Urothelium cell line (cell line): Measurements from ENCODE around the gene PSMD14.
"Not testable (repeated sequence)": the region's sequence is repeated elsewhere in the genome, so short reads cannot be mapped to it uniquely, and the experiment has no call there.

Source experiments
- DNase-seq: peaks from one replicate; pipeline ENCODE4 v3.0.0; 2011; ENCODE audit warnings: low spot score, mixed read lengths
- FAIRE-seq: peaks from 2 replicates; lab custom pipeline; 2011; peaks lifted over from hg19 to GRCh38; lab: Jason Lieb, UNC

PSMD14 gene

GRCh38 chr2:161332371-161332967 lies 24.2 kb downstream of the PSMD14 start:
- DNase-seq (no peak), FAIRE-seq (no peak)

GRCh38 chr2:161335626-161336025 lies 27.4 kb downstream of the PSMD14 start:
- no peak for FAIRE-seq

GRCh38 chr2:161337247-161337646 lies 29.0 kb downstream of the PSMD14 start:
- FAIRE-seq = no peak
- no peak for DNase-seq

More at GRCh38 chr2:161335626-161336025, 27.4 kb downstream of the PSMD14 start:
- DNase-seq = no peak

- DNase-seq, FAIRE-seq: not testable (repeated sequence)
Measured at GRCh38 chr2:161339532-161339931, 31.3 kb downstream of the PSMD14 start.

GRCh38 chr2:161340930-161341413 lies 32.7 kb downstream of the PSMD14 start:
- FAIRE-seq, DNase-seq: not testable (repeated sequence)

GRCh38 chr2:161343235-161343634 lies 35.0 kb downstream of the PSMD14 start:
- FAIRE-seq (no peak), DNase-seq (no peak)

- FAIRE-seq (no peak), DNase-seq (no peak)
Measured at GRCh38 chr2:161344692-161345091, 36.5 kb downstream of the PSMD14 start.

GRCh38 chr2:161351678-161352077 lies 43.5 kb downstream of the PSMD14 start:
- DNase-seq = no peak
- no peak for FAIRE-seq

- DNase-seq (no peak), FAIRE-seq (no peak)
Measured at GRCh38 chr2:161352719-161353118, 44.5 kb downstream of the PSMD14 start.

- DNase-seq = no peak
- FAIRE-seq = no peak
Measured at GRCh38 chr2:161353543-161353942, 45.3 kb downstream of the PSMD14 start.

- no peak for FAIRE-seq
Measured at GRCh38 chr2:161354106-161354505, 45.9 kb downstream of the PSMD14 start.

GRCh38 chr2:161355106-161355505 lies 46.9 kb downstream of the PSMD14 start:
- DNase-seq (no peak), FAIRE-seq (no peak)

More at GRCh38 chr2:161354106-161354505, 45.9 kb downstream of the PSMD14 start:
- no peak for DNase-seq

- FAIRE-seq = no peak
Measured at GRCh38 chr2:161355983-161356382, 47.8 kb downstream of the PSMD14 start.

GRCh38 chr2:161357097-161357496 lies 48.9 kb downstream of the PSMD14 start:
- no peak for DNase-seq
- no peak for FAIRE-seq

More at GRCh38 chr2:161355983-161356382, 47.8 kb downstream of the PSMD14 start:
- no peak for DNase-seq

GRCh38 chr2:161358838-161359237 lies 50.6 kb downstream of the PSMD14 start:
- FAIRE-seq (no peak), DNase-seq (no peak)

- not testable (repeated sequence) for FAIRE-seq, DNase-seq
Measured at GRCh38 chr2:161360095-161360654, 52.0 kb downstream of the PSMD14 start.

- FAIRE-seq (no peak), DNase-seq (no peak)
Measured at GRCh38 chr2:161362568-161363166, 54.4 kb downstream of the PSMD14 start.

GRCh38 chr2:161367675-161368074 lies 59.5 kb downstream of the PSMD14 start:
- FAIRE-seq (no peak), DNase-seq (no peak)

- DNase-seq (no peak), FAIRE-seq (no peak)
Measured at GRCh38 chr2:161369311-161369710, 61.1 kb downstream of the PSMD14 start.

GRCh38 chr2:161370981-161371380 lies 62.8 kb downstream of the PSMD14 start:
- DNase-seq (no peak), FAIRE-seq (no peak)

GRCh38 chr2:161371869-161372268 lies 63.6 kb downstream of the PSMD14 start:
- no peak for DNase-seq
- no peak for FAIRE-seq

- DNase-seq (no peak), FAIRE-seq (no peak)
Measured at GRCh38 chr2:161373942-161374341, 65.7 kb downstream of the PSMD14 start.
